Stimulated activated CD8-positive, alpha-beta memory T cell treated with anti-CD3 and anti-CD28 coated beads, Interleukin-7, amount 100 ng/mL, for 48 hours (primary cell): Measurements from ENCODE around the gene KRT79.

Experiments
- DNase-seq, 2 donors: peaks; one replicate each; pipeline ENCODE4 v3.0.0-alpha.2; 2020; ENCODE audit warnings: low read depth in 1 of 2; ENCODE audit errors: extremely low read depth in 1 of 2

The KRT79 gene

GRCh38 chr12:52836042-52836466, 1.9 kb upstream of the KRT79 start:
- peak; percentile 61 to 82 for DNase-seq

GRCh38 chr12:52835271-52836041, 1.3 kb upstream of the KRT79 start:
- no peak for DNase-seq

- DNase-seq = no peak
Measured at GRCh38 chr12:52834727-52835001, 553 bp upstream of the KRT79 start.

GRCh38 chr12:52832985-52833905, 866 bp downstream of the KRT79 start:
- no peak for DNase-seq

GRCh38 chr12:52832451-52832850, 1.7 kb downstream of the KRT79 start:
- DNase-seq = no peak

GRCh38 chr12:52831251-52831650, 2.9 kb downstream of the KRT79 start:
- no peak for DNase-seq

GRCh38 chr12:52829986-52830770, 3.9 kb downstream of the KRT79 start:
- DNase-seq = no peak

- no peak for DNase-seq
Measured at GRCh38 chr12:52828591-52829021, 5.5 kb downstream of the KRT79 start.

GRCh38 chr12:52828156-52828555, 6.0 kb downstream of the KRT79 start:
- no peak for DNase-seq

- no peak for DNase-seq
Measured at GRCh38 chr12:52827499-52828090, 6.5 kb downstream of the KRT79 start.

- DNase-seq = no peak
Measured at GRCh38 chr12:52826611-52827498, 7.3 kb downstream of the KRT79 start.

- DNase-seq = no peak
Measured at GRCh38 chr12:52825961-52826360, 8.2 kb downstream of the KRT79 start.

GRCh38 chr12:52824741-52825410, 9.2 kb downstream of the KRT79 start:
- no peak for DNase-seq

GRCh38 chr12:52823761-52824450, 10.2 kb downstream of the KRT79 start:
- no peak for DNase-seq

- no peak for DNase-seq
Measured at GRCh38 chr12:52822771-52823510, 11.2 kb downstream of the KRT79 start.

- no peak for DNase-seq
Measured at GRCh38 chr12:52821826-52822660, 12.1 kb downstream of the KRT79 start.

GRCh38 chr12:52821071-52821730, 12.9 kb downstream of the KRT79 start:
- no peak for DNase-seq
